ENCODE results near the gene SIRT5. TPM values are rescaled to one million over a fixed set of nuclear protein-coding genes. Genes with fewer than 3 reads are reported as not detected.

SIRT5 gene
- polyA plus RNA-seq, 1 donor (not counting 4 experiments of a cell fraction or from before 2014, with no cell fraction given): 9.1 TPM

GRCh38 chr6:13593720-13594119 lies 19.3 kb downstream of the SIRT5 start:
- Histone ChIP-seq H3K36me3 (ENCODE audit: control insufficient read depth in 2 of 2, extremely low read depth in 1 of 2, insufficient read depth in 2 of 2, low read length in 2 of 2) (peaks cover 8 to 10% of the 10 kb centered on the region in 2 experiments), H2AFZ (ENCODE audit: control insufficient read depth, low read length) (no peak overlapping the region)
- TF ChIP-seq CTCF (optimal IDR thresholded peaks at IDR 0.05 in 1 of 3, IDR thresholded peaks at IDR 0.05 in 1 of 3, conservative IDR thresholded peaks at IDR 0.05 in 1 of 3; ENCODE audit: extremely low read depth in 1 of 3, insufficient read depth in 2 of 3, low read length in 3 of 3): no peak
- no peak for TF ChIP-seq EZH2 (IDR thresholded peaks at IDR 0.05; ENCODE audit: low read length)

GRCh38 chr6:13597073-13597472 lies 22.7 kb downstream of the SIRT5 start:
- Histone ChIP-seq H2AFZ (ENCODE audit: control insufficient read depth, low read length) (no peak overlapping the region), H3K36me3 (ENCODE audit: control insufficient read depth in 2 of 2, extremely low read depth in 1 of 2, insufficient read depth in 2 of 2, low read length in 2 of 2) (peaks cover 3 to 13% of the 10 kb centered on the region in 2 experiments), H3K4me1 (ENCODE audit: control insufficient read depth, extremely low read depth, insufficient read depth, low read length) (peaks cover 3% of the 10 kb centered on the region), H3K27ac (ENCODE audit: control insufficient read depth, insufficient read depth, low read length) (no peak overlapping the region), H3K9me3 (ENCODE audit: control insufficient read depth, low read depth, low read length) (no peaks in the 10 kb centered on the region), H3K4me3 (ENCODE audit: control insufficient read depth in 2 of 3, extremely low read depth in 1 of 3, insufficient read depth in 2 of 3, low read depth in 1 of 3, low read length in 3 of 3) (no peak overlapping the region), H3K9me1 (ENCODE audit: control insufficient read depth, extremely low read depth, insufficient read depth, low read length) (no peaks in the 10 kb centered on the region), H3K9ac (ENCODE audit: control insufficient read depth, extremely low read depth, insufficient read depth, low read length) (no peak overlapping the region), H3K4me2 (ENCODE audit: control insufficient read depth, extremely low read depth, insufficient read depth, low read depth, low read length) (no peak overlapping the region), H3K79me2 (ENCODE audit: control insufficient read depth, insufficient read depth, low read length) (no peaks in the 10 kb centered on the region), H4K20me1 (ENCODE audit: control insufficient read depth, extremely low read depth, insufficient read depth, low read length) (no peaks in the 10 kb centered on the region), H3K27me3 (ENCODE audit: control insufficient read depth, extremely low read depth, insufficient read depth, low read length) (no peaks in the 10 kb centered on the region)
- FAIRE-seq (no peak), DNase-seq (ENCODE audit: low read depth, low spot score) (no peak)
- TF ChIP-seq CTCF (optimal IDR thresholded peaks at IDR 0.05 in 1 of 3, IDR thresholded peaks at IDR 0.05 in 1 of 3, conservative IDR thresholded peaks at IDR 0.05 in 1 of 3; ENCODE audit: extremely low read depth in 1 of 3, insufficient read depth in 2 of 3, low read length in 3 of 3) (no peak), EZH2 (IDR thresholded peaks at IDR 0.05; ENCODE audit: low read length) (no peak)
- dilution Hi-C loops (cut with MboI; ENCODE audit: extremely low pct_ligation_motif_present, low sequenced_read_pairs): no loop called here

More at GRCh38 chr6:13593720-13594119, 19.3 kb downstream of the SIRT5 start:
- no peak for FAIRE-seq
- no peak overlapping the region for H3K4me3 ChIP-seq (ENCODE audit: control insufficient read depth in 2 of 3, extremely low read depth in 1 of 3, insufficient read depth in 2 of 3, low read depth in 1 of 3, low read length in 3 of 3)
- no peaks in the 10 kb centered on the region for H3K27me3 ChIP-seq (ENCODE audit: control insufficient read depth, extremely low read depth, insufficient read depth, low read length)
- H3K9me1 ChIP-seq (ENCODE audit: control insufficient read depth, extremely low read depth, insufficient read depth, low read length): no peaks in the 10 kb centered on the region
- H4K20me1 ChIP-seq (ENCODE audit: control insufficient read depth, extremely low read depth, insufficient read depth, low read length): no peaks in the 10 kb centered on the region
- DNase-seq (ENCODE audit: low read depth, low spot score): no peak
- peaks cover 3% of the 10 kb centered on the region for H3K4me1 ChIP-seq (ENCODE audit: control insufficient read depth, extremely low read depth, insufficient read depth, low read length)
- no peak overlapping the region for H3K27ac ChIP-seq (ENCODE audit: control insufficient read depth, insufficient read depth, low read length)
- no peak overlapping the region for H3K9ac ChIP-seq (ENCODE audit: control insufficient read depth, extremely low read depth, insufficient read depth, low read length)
- no peak overlapping the region for H3K4me2 ChIP-seq (ENCODE audit: control insufficient read depth, extremely low read depth, insufficient read depth, low read depth, low read length)
- no peaks in the 10 kb centered on the region for H3K79me2 ChIP-seq (ENCODE audit: control insufficient read depth, insufficient read depth, low read length)
- no peaks in the 10 kb centered on the region for H3K9me3 ChIP-seq (ENCODE audit: control insufficient read depth, low read depth, low read length)
- dilution Hi-C loops (cut with MboI; ENCODE audit: extremely low pct_ligation_motif_present, low sequenced_read_pairs): no loop called here
